C1 segment of cervical spinal cord (tissue), 14 donors: ENCODE measurements around the gene MUSK.
"Not testable (repeated sequence)": the region's sequence is repeated elsewhere in the genome, so short reads cannot be mapped to it uniquely, and the experiment has no call there.

Source experiments
- DNase-seq, 14 donors: peaks; one replicate each; lab custom pipeline; 2025; lab: John Stamatoyannopoulos, UW

MUSK gene

DNA sequence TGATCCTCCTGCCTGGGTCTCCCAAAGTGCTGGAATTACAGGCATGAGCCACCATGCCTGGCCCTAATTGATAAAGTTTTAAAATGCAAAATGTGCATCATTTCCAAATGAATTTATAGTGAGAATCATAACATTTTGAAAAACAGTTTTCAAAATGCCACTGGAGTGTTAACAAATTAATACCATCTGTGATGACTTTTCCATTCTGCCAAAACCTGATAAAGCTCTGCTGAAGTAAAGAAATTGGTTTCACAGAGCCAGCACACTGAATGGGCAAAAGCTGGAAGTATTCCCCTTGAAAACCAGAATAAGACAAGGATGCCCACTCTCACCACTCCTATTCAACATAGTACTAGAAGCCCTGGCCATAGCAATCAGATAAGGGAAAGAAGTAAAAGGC, 89.6 kb downstream of the MUSK start:
- DNase-seq = no peak

DNA sequence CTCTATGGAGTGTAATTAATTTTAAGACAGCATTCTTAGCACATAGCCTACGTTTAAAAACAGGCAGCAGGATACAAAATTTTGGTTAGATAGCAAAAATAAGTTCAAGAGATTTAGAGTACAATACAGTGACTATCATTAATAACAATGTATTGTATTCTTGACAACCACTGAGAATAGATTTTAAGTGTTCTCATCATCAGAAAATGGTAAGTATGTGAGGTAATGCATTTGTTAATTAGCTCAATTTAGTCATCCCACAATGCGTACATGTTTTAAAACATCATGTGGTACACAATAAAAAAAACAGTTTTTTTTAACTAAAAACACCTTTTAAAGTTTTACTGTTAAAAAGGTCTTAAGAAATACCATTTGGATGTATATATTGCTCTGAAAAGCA, 94.2 kb downstream of the MUSK start:
- no peak for DNase-seq

DNA sequence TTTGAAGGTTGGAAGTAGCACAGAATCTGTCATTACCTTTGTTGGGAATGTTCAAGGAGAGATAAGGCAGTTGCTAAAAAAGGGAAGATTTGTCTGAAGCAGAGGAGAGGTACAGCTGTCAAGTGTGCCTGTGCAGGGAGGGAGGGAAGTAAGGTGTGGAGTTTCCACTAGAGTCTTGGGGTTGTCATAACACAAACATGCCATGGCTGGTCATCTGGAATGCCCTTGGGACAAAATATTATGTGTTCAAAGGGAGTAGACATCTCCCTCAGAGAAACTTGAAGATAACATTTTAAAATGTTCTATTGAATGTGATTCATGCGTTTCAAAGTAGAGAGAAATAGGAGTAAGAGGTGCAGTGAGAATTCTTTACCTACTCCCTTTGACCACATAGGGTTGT, 95.0 kb downstream of the MUSK start:
- no peak for DNase-seq

DNA sequence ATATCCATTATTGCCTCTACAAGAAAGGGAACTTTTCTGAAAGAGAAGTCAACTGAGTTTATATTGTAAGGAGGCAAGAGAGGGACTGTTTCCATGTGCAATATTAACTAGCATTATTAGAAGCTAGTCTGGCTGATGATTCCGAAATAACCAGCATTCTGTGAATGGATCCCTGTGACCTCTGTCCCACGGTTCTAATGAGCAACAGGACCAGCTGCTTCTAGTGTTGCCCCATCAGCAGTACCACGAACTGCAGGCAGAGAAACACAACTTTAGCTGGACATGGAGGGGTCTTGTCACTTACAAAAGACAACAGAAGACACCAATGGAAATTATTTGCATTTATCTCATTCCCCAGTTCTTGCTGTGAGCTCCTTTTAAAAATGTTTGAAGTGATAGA, 95.4 kb downstream of the MUSK start:
- DNase-seq = no peak

DNA sequence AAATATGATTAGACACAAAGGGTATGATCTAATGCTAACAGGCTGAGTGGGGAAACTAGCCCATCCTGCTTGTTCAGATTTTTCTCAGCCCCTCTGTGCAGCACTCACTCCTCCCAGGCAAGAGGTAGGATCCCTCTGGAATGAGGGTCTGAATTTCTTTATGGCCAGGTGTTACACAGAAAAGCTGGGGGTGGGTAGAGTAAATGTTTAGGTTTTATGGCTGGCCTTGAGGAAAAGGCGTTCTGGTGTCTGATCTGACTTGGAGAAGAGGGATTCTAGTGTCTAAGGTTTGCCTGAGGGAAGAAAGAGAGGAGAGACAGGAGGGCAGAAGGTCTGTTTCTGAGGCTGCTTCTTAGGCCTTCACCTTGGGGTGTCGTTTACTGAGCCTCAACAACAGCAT, 97.3 kb downstream of the MUSK start:
- no peak for DNase-seq

DNA sequence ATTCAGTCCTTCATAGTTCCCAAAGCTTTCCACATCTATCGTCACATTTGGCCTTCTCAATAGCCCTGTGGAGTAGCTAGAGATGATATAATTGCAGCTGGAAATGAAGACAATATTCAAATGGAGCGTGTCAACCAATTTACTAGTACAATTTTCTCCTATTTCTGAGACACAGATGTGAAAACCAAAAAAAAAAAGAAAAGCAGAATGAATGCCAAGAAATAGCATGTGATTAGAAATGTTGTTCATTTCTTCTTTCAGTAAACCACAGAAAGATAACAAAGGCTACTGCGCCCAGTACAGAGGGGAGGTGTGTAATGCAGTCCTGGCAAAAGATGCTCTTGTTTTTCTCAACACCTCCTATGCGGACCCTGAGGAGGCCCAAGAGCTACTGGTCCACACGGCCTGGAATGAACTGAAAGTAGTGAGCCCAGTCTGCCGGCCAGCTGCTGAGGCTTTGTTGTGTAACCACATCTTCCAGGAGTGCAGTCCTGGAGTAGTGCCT, 99.0 kb downstream of the MUSK start:
- peak in 5 of 14 donors; percentile 8 to 21 (median 12) for DNase-seq

DNA sequence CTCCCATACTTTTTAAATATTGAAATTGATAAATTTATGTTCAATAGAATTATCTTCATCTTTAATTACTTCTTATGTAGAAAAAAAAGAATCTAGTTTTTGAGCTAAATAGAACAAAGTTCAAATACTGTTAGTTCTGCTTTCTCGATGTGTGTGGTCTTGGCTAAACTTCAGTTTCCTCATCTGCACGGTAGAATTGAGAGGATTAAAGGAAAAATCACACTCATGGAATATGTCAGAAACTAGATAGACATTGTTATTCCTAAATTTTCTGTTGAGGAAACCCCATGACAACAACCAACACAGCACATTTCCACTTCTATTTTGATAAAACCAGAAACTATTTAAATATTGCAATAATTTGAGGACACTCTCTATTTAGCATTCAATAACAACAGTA, 100.3 kb downstream of the MUSK start:
- DNase-seq = no peak

DNA sequence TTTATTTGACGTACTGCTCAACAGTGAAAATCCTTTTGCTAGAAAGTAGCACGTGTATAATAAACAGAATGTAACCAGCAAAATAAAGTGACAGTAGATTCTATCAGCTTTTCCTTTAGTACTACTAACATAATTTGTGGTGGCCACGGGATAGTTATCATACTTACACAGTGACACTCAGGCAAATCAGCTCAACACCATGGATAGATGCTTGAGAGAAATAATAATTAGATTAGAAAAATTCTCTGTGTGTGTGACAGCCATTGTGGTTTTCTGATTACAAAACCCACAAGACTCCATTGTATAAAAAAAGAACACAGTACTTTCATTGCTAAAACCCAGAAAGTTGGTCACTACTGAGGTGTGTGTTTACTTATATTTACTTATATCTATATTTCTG, 101.1 kb downstream of the MUSK start:
- no peak for DNase-seq

DNA sequence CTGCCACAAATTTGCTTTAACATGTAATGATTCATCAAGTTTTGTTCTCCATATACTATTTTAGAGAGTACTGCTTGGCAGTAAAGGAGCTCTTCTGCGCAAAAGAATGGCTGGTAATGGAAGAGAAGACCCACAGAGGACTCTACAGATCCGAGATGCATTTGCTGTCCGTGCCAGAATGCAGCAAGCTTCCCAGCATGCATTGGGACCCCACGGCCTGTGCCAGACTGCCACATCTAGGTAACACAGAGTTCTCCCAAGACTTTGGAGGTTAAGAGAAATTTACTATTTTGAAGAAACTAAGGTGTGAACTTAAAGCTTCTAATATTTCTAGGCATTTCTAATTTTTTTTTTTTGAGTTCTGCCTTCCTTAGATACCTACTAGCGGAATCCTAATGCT, 107.1 kb downstream of the MUSK start:
- DNase-seq = no peak

DNA sequence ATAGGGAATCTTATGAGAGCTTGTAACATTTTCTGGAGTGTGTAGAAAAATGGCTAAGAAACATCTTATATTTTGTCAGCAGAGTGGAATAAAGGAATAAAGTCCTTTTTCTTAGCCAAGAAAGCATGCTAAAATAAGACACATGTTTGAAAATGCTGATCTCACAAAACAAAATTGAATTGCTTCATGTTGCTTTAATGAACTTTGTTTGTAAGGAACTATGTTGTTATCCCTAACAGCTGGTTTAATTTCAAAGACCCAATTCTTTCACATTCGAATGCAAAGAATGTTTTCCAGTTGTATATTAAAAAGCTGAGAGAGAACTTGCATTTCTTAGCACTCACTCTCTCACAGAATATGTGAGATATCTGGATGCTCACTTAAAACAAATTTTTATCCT, 107.6 kb downstream of the MUSK start:
- no peak for DNase-seq

DNA sequence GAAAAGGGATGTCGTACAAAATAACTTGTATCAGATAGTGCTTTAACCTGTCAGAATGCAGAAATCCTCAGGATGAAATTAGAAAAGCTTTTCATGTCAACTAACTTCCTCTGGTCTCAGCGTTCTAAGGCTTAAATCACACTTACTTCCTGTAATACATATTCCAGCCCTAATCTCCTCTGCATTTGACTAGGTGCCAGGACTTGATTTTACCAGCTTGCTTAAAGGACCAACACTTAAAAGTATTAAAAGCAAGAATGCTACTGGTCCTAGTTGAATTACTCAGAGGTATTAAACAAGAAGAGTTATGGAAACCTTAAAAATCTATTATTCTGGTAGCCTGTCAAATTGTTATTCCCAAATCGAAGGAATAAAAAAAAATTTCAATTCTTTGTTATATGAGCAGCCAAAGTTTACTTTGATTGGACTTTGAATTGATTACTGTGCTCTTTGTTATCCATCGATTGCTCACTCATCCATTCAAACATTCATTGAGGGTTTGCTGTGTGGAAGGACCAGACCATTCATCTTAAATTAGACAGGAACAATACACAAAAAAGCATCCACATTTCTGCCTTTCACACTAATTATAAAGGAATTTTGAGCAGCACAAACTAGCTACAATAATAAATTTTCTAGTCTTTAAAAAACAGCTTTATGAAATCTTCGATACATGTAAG, 108.7 kb downstream of the MUSK start:
- DNase-seq = peak in 1 of 14 donors; percentile 21

DNA sequence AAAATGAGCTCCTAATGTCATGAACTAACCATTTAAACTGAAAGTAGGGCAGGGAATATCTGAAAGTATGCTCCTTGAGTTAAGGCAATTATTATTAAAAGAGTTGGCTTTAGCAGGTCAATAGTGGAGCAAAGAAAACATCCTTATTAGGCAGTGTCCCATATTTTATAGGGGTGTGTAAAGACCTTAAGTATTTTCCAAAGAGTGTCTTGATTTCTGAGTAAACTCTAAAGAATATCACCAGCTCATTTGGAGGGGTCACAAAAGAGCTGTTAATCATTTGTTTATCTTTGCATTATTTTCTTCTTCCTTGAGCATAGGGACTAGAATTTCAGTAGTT, 109.3 kb downstream of the MUSK start:
- DNase-seq = no peak

DNA sequence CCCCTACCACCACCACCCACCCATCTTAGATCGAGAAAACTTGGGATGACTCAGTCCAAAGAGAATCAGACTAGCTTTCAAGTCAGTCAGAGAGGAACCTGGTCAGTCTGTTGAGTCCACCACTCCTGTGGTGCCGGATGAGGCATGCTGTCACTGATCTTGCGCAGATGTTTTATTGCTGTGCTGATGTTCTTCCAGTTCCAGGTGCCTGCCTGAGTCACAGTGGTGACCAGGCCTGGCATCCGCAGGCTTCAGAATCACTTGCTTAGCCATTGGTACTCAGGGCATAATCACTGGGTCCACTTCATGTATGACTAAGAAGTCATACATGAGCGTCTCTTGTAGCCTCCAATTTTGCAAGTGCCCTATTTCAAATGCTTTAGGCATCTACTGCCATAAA, 114.1 kb downstream of the MUSK start:
- no peak for DNase-seq

DNA sequence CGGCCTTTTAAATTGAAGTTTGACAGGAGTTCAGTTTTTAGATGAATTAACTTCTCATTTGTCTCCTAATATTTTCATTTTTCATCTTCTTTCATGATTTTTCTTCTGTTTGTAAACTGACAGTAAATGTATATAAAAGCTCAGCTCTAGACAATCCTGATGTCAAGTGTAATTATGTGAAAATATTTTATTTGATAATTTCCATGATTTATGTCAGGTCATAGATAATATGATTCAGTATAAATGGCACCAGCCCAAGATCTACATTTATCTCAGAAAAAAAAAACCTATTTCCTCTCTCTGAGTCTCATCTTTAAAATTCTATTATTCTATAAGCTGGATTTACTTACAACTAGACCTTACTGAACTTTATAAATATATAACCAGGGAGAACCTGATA, 115.7 kb downstream of the MUSK start:
- DNase-seq = no peak

DNA sequence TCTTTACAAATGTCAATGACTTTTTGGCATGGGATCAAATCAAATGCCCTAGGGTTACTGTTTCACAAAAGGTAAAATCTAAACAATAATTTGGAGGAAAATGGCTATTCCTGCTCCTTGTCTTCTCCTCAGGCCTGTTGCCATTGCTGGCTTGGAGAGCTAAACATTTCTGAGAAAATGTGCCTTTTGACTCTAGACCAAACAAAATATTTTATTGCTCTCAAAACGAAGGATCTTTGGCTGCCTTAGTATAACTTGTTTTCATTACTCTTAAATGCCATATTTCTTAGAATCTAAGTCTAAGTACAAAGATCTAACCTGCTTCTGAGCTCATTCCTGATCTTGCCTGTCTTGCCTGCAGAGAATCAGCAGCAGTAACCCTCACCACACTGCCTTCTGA, 116.6 kb downstream of the MUSK start:
- DNase-seq = no peak

DNA sequence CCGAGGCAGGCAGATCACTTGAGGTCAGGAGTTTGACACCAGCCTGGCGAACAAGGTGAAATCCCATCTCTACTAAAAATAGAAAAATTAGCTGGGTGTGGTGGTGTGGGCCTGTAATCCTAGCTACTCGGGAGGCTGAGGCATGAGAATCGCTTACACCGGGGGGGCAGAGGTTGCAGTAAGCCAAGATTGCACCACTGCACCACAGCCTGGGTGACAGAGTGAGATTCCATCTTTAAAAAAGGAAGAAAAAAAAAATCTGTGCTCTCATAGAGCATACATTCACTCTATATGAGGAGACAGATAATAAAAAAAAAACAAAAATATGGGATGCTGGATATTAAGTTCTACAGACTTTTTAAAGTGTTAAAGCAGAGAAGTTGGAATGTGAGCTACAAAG, 119.8 kb downstream of the MUSK start:
- not testable (repeated sequence) for DNase-seq

DNA sequence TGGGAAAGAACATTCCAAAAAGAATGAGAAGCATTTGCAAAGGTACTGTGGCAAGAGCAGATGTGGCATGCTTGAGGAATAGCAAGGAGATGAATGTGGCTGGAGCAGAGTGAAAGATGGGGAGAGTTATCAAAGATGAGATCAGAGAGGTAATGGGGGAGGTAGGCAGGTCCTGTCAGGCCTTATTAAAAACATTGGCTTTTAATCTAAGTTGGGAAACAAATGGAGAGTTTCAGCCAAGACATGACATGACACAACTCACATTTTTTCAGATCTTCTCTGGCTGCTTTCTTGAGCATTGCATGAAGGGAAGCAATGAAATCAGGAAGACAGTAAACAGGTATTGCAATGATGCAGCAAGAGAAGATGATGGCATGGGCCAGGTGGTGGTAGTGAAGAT, 120.3 kb downstream of the MUSK start:
- DNase-seq = no peak

DNA sequence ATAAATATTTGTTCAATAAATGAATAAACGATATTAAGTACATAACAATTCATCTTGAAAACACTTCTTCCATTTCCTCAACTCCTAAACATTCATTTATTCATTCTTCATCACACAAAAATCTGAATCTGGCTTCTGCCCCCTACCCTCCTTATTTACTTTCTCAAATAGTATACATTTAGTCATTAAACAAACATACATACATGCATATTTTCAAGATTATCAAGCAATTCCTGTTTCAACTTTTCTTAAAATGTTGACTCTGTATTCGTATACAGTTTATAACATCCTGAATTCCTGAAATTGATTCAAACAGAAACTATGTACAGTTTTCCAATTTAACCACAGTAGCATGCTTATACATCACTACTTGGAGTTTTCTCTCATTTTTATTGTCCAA, 129.0 kb downstream of the MUSK start:
- DNase-seq = no peak

DNA sequence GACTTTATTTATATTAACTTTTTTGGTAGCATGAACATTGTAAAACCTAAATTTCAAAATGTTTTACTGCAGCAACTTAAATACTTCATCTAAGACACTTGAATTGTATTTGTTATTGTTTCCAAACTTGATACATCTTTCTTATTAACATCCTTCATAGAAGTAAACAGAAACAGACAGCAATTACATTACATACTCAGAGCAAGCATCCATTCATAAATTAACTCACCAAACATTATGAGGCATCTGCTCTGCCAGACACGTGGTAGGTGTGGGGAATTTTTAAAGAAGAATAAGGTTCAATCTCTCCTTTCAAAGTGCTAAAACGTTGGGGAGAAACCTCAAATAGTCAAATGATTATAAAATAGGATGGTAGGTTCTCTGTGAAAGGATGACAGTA, 130.8 kb downstream of the MUSK start:
- no peak for DNase-seq

DNA sequence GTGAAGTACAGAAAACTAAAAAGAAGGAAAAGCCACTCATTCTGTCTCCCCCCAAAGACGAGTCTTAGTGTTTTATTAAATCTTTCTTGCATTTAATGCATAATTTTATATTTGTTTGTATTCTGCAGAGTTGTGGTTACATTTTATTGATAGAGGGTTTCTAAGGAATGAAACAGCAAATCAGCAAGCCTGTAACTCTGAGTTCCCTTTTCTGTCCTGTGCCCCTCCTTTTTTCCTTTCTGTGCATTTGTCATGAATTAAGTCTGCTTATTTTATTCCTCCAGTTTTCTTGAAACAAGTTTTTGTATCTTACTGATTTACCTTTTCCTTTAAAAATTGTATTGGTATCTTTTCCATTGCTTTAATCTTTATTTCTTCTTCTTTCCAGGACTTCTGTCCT, 132.8 kb downstream of the MUSK start:
- DNase-seq = no peak

DNA sequence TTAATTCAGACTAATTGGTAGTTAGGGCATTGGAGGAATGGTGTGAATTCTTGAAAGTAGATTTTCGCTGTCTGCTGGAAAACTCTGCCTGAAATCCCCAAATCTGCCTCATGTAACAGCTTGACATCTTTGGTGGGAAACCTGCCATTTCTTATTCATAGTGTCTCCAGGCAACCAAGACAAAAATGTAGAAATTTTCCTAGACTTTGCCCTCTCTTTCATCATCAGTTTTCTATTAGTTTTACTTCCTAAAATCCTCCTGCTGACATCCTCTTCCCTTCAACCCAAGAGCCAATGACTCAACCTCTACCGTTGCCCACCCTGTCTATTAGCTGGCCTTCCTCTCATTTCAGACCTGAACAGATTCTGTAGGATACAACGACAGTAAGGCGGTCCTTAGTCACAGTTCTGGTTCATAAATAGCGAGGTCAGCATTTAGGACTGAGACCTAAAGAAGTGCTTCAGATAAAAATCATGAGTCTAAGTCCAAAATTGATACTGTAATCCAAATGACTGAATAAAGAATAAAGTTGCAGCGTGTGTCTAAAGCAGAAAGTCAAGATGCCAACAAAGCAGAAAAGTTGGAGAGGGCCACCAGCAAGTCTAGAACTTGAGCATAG, 133.9 kb downstream of the MUSK start:
- DNase-seq = no peak

DNA sequence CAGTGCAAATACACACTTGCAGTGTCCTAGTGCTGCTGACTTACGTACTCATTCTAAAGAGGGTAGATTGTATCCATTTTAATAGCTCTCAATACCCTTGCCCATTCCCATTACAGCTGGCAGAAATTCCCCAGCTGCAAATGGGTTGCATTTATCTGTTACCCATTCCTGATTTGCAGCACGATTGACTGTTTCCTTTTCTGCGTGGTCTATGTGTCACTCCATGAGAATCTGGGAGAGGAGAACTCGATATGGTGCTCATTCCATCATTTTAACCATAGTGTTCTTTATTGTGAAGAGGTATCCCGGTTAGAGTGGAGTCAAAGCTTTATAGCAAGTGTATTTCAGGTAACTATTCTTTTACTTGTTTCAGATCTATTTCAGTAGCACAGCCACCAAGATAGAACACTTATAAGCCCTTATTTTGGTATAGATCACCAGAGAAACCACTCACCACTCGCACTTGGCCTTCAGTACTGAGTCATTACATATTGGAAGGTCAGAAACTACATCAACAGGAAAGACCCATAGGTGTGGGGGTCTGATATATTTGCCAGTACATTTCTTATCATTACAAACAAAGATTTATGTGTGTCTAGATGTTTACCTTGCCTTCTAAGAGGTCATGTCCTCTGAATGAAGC, 139.5 kb downstream of the MUSK start:
- no peak for DNase-seq

DNA sequence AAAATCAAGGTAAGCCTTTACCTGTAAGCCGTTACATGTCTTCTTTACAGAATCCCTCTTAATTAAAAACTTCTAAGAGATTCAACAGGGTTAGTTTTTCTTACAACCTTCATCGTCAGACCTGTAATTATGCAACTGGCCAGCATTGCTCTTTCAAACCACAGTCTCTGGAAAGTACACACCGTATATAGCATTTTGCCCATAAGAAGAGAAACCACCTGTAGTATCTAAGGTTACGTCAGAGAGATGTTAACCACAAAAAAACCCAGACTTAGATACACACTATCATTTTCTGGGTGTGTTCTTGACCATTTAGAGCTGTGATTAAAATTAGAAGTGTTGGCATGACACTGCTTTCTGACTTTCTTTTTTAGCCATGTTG, 140.0 kb downstream of the MUSK start:
- DNase-seq = no peak
